Gastroesophageal sphincter (tissue), 3 donors: ENCODE results near the gene ANKRA2.

Experiments used
- CTCF ChIP-seq, 4 experiments: fragments of 200-600 bp in 2 of 4; fragments of 450-650 bp in 2 of 4; sonication (generic) in 1 of 4; IDR thresholded peaks; one replicate each; pipeline ENCODE4 v1.5.1; 2017 to 2019; ENCODE audit warnings: antibody characterized with exemption in 4 of 4, mild to moderate bottlenecking in 2 of 4, moderate library complexity in 2 of 4
- EP300 ChIP-seq: sonication (generic); formaldehyde crosslinking; IDR thresholded peaks from one replicate; pipeline ENCODE4 v1.6.1; 2017; ENCODE audit warnings: antibody characterized with exemption, mild to moderate bottlenecking
- POLR2A ChIP-seq, 2 donors: fragments of 450-650 bp; IDR thresholded peaks; one replicate each; pipeline ENCODE4 v1.6.1; 2017; ENCODE audit warnings: antibody characterized with exemption in 2 of 2, mild to moderate bottlenecking in 2 of 2, moderate library complexity in 1 of 2
- POLR2AphosphoS5 ChIP-seq: sonication (generic); formaldehyde crosslinking; IDR thresholded peaks from one replicate; pipeline ENCODE4 v1.6.1; 2017; ENCODE audit warnings: antibody characterized with exemption

- TF ChIP-seq CTCF (IDR thresholded peaks at IDR 0.05) (peak in 1 of 4 experiments; percentile 25), POLR2A (IDR thresholded peaks at IDR 0.05) (no peak), POLR2AphosphoS5 (no peak), EP300 (no peak)
Measured at GRCh38 chr5:73596705-73597328, 31.4 kb upstream of the ANKRA2 start.
